ENCODE results near the gene LYPLAL1.
"Not testable (repeated sequence)": the region's sequence is repeated elsewhere in the genome, so short reads cannot be mapped to it uniquely, and the experiment has no call there.

Gene LYPLAL1

DNA sequence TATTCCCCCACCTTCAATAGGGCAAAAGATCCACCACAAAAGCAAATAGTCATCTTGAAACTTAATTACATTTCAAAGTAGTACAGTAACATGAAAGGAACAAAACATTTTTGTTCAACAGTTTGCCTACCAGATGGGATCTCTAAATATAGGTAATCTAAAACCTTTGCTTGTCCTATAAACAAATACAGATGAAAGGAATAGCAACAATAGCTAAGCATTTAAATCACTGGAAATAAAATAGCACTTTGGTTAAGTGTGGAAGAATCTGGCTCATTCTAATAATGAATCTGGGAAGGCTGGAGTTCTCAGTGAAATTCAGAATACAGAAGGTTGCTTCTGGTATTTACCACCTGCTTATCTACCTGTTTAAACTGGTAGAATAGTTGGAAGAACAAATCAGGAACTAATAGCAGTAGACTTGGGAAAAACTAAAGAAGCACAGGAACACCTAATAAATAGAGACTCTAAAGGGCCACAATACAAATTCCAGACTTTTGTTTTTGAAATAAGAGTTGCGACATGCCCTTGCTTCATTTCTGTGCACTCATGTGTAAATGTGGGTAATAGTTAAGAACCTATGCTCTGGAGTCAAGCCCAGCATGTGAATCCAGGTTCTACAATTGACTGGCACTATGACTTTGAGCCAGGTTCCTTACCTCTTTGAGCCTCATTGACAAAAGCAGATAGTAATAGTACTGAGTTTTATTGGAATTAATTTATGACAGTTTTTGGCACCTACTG, 2.3 kb upstream of the LYPLAL1 start:
- peak; percentile 59 to 65 for DNase-seq

DNA sequence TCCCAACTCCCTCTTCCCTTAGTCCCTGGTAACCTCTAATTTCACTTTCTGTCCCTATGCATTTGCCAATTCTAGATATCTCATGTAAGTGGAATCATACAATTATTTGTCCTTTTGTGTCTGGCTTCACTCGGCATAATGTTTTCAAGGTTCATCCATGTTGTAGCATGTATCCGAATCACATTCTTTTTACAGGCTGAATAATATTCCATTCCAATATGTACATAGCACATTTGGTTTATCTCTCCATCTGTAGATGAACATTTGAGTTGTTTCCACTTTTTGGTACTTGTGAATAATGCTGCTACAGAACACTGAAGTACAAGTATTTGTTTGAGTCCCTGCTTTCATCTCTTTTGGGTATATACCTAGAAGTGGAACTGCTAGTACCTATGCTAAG, 857 bp upstream of the LYPLAL1 start:
- no peak for DNase-seq

DNA sequence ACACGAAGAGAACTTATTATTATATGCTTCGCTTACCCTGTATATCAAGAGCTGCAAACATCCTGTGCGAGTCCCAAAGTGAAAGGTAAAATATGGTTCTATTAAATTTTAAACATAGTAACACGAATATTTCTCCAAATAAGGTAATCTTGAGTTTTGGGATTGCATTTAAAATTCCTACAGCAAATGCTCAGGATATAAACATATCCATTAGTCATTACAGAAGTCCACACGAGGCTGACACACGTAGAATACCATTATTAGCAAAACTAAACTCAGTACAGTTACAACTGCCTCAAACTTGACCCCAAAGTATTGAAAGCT, 282 bp upstream of the LYPLAL1 start:
- no peak for DNase-seq

DNA sequence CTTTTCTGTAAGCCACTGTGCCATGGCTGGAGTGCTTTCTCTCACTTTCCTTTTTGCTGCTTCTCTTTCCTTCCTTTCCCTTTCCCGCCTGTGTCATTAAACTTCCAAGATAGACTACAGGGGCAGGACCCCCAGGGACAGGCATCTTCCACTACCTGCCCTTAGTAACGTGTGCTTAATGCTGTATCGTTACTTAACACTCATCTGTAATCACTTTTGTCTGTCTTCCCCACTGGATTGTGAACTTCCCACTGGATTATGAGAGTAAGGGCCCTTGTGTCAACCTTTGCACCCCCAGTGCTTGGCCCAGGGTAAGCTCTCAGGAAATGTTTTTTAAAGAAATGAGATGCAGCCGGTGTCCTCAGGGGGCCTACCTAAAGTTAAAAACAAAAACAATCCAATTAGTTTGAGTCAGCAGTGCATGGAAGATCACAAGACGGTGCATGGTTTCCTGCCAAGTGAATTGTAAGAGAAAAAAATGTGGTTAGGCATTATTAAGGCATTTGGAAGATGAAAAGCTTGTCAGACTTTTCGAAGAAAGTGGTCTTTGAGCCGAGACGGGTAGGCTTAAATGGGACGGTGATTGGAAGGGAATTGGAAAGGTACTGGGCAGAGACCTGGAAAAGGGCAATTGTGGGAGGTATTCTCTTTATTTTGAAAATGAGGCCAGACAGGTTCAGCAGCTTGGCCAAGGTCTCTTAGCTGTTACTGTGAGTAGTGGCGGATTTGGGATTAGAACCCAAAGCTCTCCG, 958 bp downstream of the LYPLAL1 start:
- DNase-seq, result no peak

DNA sequence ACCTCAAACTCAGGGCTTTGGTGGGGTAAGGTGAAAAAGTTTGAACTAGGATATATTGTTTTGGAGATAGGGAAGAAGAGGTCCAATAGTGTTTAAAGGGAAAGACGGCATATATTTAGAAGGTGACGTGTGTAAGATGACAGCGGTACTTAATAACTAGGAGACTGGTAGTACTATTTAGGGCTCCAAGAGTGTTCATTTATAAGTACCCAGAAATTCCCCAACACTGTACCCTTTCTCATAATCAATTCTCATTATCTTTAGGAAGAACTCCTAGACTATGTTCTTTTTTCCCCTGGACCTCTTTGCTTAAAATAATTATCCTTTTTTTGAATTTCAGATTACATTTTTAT, 1.5 kb downstream of the LYPLAL1 start:
- DNase-seq, result no peak

DNA sequence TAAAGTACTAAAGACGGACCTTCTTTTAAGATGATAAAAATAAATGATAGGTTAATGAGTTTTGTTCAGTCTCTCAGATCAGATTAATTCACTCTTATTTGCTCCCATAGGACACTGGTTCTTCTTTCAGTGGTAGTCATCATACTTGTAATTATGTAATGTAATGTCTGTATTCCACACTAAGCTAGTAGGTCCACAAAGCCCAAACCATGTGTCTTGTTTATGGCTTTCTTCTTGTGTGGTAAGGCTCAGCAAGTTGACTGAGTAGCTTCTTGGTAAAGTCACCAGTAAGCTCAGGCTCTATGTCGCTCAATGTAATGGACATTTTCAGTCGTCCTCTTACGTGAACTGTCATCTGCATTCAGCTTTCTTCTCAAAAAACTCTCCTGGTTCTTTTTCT, 2.5 kb downstream of the LYPLAL1 start:
- DNase-seq, result no peak

DNA sequence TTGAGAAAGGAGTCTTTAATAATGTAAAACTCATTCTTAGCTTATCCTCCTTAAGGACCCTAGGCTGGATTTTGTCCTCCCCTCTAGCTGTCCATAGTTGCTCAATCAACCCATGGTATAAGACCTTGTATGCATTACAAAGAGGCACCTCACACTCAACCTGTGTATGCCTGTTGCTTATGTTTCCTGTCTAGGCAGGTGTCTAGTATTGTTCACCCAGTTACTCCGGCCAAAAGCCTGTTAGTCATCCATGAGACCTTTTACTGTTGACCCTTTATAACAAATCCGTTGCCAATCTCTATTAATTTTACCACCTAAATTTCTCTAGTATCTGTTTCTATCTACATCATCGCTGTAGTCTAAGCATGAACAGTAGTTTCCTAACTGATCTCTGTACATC, 3.7 kb downstream of the LYPLAL1 start:
- no peak for DNase-seq

DNA sequence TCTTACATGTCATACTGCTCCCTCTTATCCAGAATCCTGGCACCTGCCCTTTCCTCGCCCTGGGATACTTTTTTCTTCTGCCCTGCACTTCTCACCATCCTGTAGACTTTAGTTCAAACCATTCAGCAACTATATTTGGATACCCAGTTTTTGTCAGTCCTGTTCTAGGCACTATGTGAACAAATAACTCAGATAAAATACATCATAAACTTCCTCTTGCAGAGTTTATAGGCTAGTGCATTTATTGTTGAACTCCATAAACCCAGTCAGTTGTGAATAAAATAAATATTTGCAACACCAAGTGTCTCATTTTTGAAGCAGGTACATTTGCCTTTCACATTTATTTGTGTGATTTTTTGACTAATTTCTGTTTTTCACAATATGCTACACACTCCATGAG, 4.3 kb downstream of the LYPLAL1 start:
- DNase-seq, result no peak

DNA sequence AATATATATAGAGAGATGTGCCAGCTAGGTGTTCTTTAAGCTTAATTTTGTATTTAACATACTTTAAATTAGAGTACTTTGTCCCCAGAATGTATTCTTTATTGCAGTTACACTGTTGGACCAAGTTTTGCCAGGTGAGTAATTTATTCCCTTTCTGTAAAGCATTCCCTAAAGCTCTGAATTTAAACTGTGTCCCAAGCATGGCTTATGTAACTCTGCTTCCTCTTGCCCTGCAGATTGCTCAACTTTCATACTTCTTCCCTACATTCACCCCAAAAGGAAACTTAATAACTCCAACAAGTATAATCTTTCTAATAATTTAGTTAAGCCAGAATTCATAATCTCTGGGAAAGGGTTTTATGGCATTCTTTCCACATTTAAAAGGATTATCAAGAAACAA, 5.6 kb downstream of the LYPLAL1 start:
- DNase-seq, result peak; percentile 41 to 43

DNA sequence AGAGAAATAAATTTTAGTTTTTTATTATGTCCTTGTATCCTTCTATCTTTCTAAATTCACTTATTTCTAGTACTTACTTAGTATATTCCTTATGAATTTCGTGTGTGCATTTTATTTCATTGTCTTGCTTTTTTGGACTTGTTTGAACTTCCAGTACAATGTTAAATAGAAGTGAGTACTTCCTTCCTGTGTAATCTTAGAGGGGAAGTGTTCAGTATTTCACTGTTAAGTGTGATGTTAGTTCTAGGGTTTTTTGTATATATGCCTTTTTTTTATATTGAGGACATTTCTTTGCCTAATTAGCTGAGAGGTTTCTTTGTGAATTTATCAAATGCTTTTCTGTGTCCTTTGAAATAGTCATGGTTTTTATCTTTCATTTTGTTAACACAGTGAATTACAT, 10.7 kb downstream of the LYPLAL1 start:
- DNase-seq, result peak in 1 of 2 experiments; percentile 23

DNA sequence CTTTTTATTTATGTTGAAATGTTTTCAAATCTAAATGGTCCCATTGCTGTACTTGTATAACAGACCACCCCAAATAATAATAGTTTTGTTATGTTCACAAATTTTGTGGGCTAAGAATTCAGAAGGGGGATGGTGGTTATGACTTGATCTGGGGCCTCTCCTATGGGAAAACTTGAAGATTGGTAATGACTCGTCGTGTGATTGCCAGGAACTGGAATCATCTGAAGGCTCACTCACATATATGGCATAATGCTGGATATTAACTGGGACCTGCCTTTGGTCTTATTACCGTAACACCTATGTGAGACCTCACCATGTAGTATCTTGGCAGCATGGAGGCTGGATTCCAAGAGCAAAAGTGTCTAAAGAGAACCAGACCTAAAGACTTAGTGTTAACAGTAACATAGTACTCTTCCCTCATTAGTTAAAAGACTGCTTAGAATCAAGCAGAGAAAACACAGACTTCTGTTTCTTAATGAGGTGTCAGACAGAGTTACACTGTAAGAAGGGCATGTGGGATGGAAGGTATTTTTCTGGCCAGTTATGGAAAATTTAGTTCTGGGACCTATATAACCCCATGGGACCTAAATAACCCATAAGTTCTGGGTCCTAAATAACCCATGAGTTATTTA, 11.9 kb downstream of the LYPLAL1 start:
- DNase-seq, result no peak

DNA sequence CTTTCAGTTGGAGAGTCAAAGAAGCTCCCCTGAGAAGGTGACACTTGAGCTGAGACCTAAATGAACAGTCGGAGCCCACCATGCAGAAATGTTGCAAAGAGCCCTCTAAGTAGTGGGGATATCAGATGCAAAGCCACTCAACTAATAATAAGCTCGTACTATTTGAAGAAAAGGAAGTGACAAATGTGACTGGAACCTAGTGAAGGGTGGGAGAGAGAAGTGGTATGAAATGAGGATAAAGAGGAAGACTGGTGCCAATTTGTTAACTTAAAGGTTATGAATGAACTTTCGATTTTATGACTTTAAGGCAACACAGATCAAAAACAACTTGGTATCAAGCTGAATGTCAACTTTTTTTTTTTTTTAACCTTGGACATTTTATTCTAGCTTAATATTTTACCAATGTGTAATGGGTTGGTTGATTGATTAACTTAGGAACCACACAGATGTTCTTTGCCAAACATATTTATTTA, 14.7 kb downstream of the LYPLAL1 start:
- DNase-seq, result peak; percentile 10 to 23

DNA sequence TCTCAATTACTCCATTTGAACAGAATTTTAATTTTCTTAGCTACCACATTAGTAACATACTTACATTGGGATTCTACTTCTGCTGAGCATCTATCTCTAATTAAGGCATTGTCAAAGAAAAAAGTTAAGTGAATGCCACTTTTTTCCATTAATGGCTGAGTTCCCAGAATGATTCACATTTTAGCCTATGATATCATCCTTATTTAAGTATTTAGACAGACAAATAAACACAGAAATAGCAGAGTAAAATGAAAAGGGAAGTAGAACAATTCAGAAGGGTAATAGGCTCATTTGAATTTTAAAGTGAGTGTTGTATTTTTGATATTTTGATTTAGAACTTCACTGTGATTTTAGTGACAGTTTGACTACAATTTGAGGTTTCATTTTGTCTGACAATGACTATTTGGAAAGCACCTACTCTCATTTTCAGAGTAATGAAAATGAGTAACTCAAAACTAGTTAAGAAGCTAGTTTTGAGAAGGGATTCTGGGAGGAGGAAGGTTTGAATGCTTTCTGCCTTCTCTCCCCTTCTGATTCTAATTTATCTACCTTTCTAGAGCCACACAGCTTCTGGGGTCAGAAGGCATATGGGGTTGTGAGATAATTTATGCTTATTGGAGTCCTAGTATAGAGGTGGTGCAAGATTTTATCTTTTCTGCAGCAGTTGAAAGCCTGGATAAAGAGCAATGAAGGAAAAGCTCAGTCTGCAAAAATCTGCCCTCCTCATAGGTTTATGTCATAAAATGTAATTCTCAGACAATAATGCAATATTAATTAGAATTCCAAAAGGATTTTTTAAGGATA, 15.5 kb downstream of the LYPLAL1 start:
- DNase-seq, result no peak

DNA sequence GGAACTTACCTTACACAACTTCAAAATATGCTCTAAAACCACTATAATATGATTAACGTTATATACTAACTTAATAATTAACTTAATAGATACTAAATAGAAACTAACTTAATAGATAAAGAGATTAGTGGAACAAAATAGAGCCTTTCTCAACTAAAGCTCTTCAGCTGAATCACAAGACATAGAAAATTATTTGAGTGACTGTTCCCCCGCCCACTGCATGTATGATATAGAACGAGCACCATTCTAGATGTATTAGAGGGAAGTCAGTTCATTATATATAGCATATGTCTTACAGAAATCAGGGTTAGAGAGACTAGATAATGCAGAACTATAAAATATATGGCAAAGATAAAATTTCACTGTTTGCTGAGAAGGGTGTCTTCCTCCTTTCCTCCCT, 16.3 kb downstream of the LYPLAL1 start:
- DNase-seq, result no peak

DNA sequence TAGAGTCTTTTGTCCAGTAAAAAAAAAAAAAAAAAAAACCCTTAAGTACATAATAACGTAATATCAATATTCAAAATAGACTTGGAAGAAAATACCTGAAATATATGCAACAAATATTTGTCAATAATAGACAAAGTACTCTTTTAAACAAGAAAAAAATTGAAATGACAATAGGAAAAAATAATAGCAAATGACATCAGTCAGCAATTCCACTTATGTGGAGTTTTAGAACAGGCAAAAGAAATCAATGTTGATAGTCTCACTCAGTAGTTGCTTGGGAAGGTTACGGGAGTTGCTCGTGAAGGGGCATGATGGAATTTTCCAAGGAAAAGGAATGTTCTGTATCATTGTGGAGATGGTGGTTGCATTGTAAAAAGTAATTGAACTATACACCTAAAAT, 16.9 kb downstream of the LYPLAL1 start:
- no peak for DNase-seq

DNA sequence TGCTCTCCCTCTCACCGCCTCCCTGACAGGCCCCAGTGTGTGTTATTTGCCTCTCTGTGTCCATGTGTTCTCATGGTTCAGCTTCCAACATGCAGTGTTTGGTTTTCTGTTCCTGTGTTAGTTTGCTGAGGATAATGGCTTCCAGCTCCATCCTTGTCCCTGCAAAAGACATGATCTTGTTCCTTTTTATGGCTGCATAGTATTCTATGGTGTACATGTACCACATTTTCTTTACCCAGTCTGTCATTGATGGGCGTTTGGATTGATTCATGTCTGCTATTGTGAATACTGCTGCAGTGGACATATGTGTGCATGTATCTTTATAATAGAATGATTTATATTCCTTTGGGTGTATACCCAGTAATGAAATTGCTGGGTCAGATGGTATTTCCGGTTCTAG, 22.2 kb downstream of the LYPLAL1 start:
- DNase-seq, result not testable (repeated sequence)

DNA sequence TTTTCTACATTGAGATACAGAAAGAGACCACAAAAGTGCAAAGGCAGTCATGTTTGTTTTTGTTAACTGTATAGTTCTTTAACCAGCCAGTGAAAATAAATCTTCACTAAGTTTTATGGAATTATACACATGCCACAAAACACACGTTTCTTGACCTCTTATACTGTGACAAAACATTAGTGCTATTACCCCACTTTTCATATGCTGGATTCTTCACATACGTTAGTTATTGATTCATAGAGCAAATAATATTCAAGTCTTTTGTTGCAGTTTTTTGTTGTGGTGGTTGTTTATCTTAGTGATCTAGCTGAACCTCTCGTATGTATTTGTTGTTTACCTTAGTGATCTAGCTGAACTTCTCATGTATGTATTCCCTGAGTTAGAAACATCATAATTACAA, 28.0 kb downstream of the LYPLAL1 start:
- DNase-seq, result no peak

DNA sequence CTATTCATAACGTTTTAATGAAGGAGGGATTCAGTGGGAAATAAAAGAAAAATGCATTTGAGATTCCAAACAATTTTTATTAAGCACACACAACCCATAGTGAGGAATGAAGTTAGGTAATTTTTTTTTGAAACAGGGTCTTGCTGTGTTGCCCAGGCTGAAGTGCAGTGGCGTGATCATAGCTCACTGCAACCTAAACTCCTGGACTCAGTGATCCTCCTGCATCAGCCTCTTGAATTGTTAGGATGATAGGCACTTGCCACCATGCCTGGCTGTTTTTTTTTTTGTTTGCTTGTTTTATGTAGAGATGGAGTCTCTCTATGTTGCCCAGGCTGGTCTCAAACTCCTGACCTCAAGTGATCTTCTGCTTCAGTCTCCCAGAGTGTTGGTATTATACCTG, 28.9 kb downstream of the LYPLAL1 start:
- DNase-seq, result no peak

DNA sequence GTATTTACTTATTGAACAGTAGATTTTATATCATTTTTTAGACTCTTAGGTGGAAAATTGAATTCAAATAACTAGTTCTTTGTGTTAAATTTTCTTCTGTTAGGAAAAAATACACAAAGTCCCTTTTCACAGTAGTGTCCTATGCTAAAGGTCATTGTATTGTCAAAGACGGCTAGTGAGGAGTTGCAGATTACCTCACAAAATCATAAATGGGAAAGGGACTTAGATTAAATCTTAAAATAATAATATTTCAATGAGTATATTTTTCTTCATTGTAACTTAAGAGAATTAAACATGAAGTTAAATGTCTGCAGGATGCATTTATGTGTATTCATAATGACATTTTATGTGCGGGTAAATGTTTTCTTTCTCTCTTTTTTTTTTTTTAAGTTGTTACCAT, 32.7 kb downstream of the LYPLAL1 start:
- no peak for DNase-seq

DNA sequence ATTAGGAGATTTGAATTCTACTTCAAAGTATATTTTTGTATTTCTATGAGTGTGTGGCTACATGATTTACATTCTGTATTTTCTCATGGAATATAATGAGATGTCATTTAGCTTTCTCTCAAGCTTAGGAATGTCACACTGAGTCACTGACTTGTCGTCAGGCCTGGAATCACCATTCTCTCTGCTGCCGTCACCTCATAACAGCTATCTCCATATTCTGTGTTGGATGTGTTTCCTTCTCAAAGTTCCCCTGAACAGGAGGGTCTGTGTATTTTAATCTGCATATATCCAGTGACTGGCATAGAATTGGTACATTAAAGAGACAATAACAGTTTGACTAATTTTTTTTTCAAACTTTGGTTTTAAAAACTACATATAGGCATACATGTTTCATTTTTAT, 35.9 kb downstream of the LYPLAL1 start:
- no peak for DNase-seq

DNA sequence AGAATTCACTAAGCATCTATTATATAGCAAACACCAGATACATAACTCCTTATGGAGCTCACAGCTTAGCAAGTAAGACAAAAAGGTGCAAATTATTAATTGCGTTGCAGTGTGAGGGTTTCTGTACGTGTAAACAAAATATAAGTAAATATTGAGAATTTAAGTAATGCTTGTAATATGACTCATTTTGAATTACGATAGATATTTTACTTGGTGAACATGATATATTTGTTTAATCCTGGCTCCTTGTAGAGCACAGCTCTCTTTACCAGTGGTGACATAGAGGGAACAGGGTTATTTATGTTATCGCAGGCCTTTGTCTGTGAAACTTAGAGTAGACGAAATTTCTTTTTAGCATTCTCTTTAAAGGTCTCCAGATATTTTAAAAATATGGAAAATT, 36.4 kb downstream of the LYPLAL1 start:
- DNase-seq, result no peak

DNA sequence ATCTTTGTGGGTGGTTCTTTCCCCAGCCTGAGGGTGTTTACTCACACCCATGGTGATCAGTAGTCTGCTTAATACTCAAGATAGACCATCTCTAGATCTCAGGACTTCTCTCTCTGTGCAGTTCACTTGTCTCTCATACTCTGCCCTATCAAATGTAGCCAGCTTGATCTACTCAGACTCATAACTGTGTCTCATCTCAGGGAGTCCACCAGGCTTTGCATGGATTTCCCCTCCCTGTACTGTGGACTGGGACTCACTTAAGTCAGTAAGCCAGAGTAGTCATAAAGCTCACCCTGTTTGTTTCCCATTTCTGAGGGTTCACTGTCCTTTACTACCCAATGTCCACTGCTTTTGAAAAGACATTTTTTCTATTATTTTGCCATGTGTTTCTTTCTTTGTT, 41.8 kb downstream of the LYPLAL1 start:
- no peak for DNase-seq

DNA sequence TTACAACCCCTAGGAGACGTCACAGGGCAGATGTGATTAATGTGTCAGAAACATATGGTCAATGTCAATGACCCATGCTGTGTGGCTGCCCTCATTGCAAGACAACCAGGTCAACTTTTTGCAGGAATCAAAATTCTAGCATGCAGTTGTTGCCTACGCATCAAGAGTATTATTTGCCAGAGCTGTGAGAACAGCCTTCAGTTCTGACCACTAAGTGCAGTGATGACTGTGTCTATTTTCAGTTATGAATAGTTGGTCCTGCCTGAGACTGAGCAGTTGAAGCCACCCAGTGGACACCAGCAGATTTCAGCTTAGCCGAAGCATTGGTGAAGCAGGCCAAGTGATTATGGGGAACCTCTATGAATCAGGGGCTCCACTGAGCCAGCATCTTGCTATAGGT, 47.3 kb downstream of the LYPLAL1 start:
- DNase-seq, result no peak

DNA sequence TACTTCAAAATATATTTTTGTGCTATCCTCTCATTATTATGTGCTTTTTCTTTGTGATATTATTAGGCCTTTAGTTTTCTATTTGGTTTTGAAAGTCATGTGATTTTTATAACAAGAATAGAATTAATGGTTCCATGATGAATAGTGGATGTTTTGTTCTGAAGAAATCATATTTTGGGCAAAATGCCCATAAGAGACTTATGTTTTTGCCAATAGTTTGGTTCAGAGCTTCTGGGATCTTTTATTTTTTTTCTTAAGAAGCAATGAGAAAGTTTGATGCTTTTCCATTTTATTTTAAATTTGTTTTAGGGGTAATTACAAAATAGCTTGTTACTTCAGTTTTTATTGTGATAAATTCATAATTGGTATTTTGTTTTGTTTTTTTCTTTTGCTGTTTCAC, 49.8 kb downstream of the LYPLAL1 start:
- no peak for DNase-seq

All from AML-193 (cell line).